HG02571 (cell line): ENCODE data around the gene C1RL.
"Not testable (repeated sequence)": the region's sequence is repeated elsewhere in the genome, so short reads cannot be mapped to it uniquely, and the experiment has no call there.

Experiments
- ATAC-seq: cut with Tn5 transposase; IDR thresholded peaks from one replicate; pipeline ENCODE4 v1.9.1; 2021; ENCODE audit warnings: mild to moderate bottlenecking, moderate library complexity; ENCODE audit not compliant: unreplicated experiment

C1RL gene

GRCh38 chr12:7066596-7066995 is 42.4 kb downstream of the C1RL start:
- ATAC-seq, result no peak

GRCh38 chr12:7065073-7065623 is 43.9 kb downstream of the C1RL start:
- ATAC-seq, result no peak

GRCh38 chr12:7064516-7064915 is 44.5 kb downstream of the C1RL start:
- no peak for ATAC-seq

- no peak for ATAC-seq
These were observed 47.4 kb downstream of the C1RL start for GRCh38 chr12:7061596-7061995.

- no peak for ATAC-seq
These were observed 47.9 kb downstream of the C1RL start for GRCh38 chr12:7061138-7061537.

- no peak for ATAC-seq
These were observed 48.6 kb downstream of the C1RL start, which contains the start of gene C1S for GRCh38 chr12:7060353-7060954. Gene C1S, plus strand, starts transcription at chr12:7060718. Its CDS starts 1,195 bp downstream, at chr12:7061913.

- ATAC-seq, result no peak
These were observed 49.2 kb downstream of the C1RL start for GRCh38 chr12:7059780-7060179.

- no peak for ATAC-seq
These were observed 50.1 kb downstream of the C1RL start for GRCh38 chr12:7058850-7059395.

- ATAC-seq, result no peak
These were observed 50.7 kb downstream of the C1RL start for GRCh38 chr12:7058163-7058845.

GRCh38 chr12:7055736-7056135 is 53.3 kb downstream of the C1RL start:
- ATAC-seq, result not testable (repeated sequence)

- ATAC-seq, result no peak
These were observed 54.1 kb downstream of the C1RL start for GRCh38 chr12:7054925-7055324.

GRCh38 chr12:7049973-7050372 is 59.0 kb downstream of the C1RL start:
- ATAC-seq, result not testable (repeated sequence)

GRCh38 chr12:7049445-7049951 is 59.5 kb downstream of the C1RL start:
- ATAC-seq, result not testable (repeated sequence)

- ATAC-seq, result no peak
These were observed 61.7 kb downstream of the C1RL start for GRCh38 chr12:7047306-7047705.

- ATAC-seq, result no peak
These were observed 62.5 kb downstream of the C1RL start for GRCh38 chr12:7046383-7047105.

GRCh38 chr12:7045913-7046312 is 63.1 kb downstream of the C1RL start:
- ATAC-seq, result no peak
